Natural killer cell (primary cell): ENCODE results near the gene GPR107. TPM values are rescaled to one million over a fixed set of nuclear protein-coding genes. Genes with fewer than 3 reads are reported as not detected.
"Not testable (repeated sequence)": the region's sequence is repeated elsewhere in the genome, so short reads cannot be mapped to it uniquely, and the experiment has no call there.

Source experiments
- ATAC-seq, 3 donors: fragments of 150-1000 bp in 2 of 3; fragments of 200-7000 bp in 1 of 3; cut with Tn5 transposase; 1 replicate in 1 of 3; 2 replicates in 2 of 3; pipeline ENCODE4 v1.10.0; 2021; ENCODE audit warnings: mild to moderate bottlenecking in 2 of 3, moderate library complexity in 2 of 3
- DNase-seq, 2 donors: peaks; one replicate each; pipeline versions ENCODE4 v3.0.0 to v3.0.0-alpha.2; 2013 to 2021; ENCODE audit warnings: mixed read lengths in 1 of 2
- H3K27ac ChIP-seq: one replicate; pipeline ENCODE4 v1.5.1; 2013; ENCODE audit warnings: mild to moderate bottlenecking, low read length
- H3K27me3 ChIP-seq: one replicate; pipeline ENCODE4 v1.6.1; 2013; ENCODE audit warnings: low read length; ENCODE audit not compliant: control insufficient read depth, insufficient read depth
- H3K36me3 ChIP-seq: one replicate; pipeline ENCODE4 v1.6.1; 2013; ENCODE audit warnings: low read length; ENCODE audit not compliant: control insufficient read depth, insufficient read depth
- H3K4me1 ChIP-seq: one replicate; pipeline ENCODE4 v1.6.1; 2013; ENCODE audit warnings: low read length; ENCODE audit not compliant: control insufficient read depth, insufficient read depth
- H3K4me3 ChIP-seq: one replicate; pipeline ENCODE4 v1.5.1; 2013; ENCODE audit warnings: low read length
- H3K9me3 ChIP-seq: one replicate; pipeline ENCODE4 v1.6.1; 2013; ENCODE audit warnings: low read length; ENCODE audit not compliant: control insufficient read depth, insufficient read depth
- H3K27ac Mint-ChIP-seq, 2 donors: one replicate each; pipeline ENCODE4 v1.8.0; 2022; ENCODE audit warnings: mild to moderate bottlenecking in 2 of 2, mixed read lengths in 2 of 2, moderate library complexity in 1 of 2
- H3K27me3 Mint-ChIP-seq, 2 donors: one replicate each; pipeline ENCODE4 v1.8.0; 2022; ENCODE audit warnings: low read depth in 2 of 2, mixed read lengths in 2 of 2
- H3K36me3 Mint-ChIP-seq: one replicate; pipeline ENCODE4 v1.8.0; 2022; ENCODE audit warnings: mixed read lengths
- H3K4me1 Mint-ChIP-seq, 2 donors: one replicate each; pipeline ENCODE4 v1.8.0; 2022; ENCODE audit warnings: mixed read lengths in 2 of 2
- H3K4me3 Mint-ChIP-seq: one replicate; pipeline ENCODE4 v1.8.0; 2022; ENCODE audit warnings: mild to moderate bottlenecking, moderate library complexity, mixed read lengths
- H3K9me3 Mint-ChIP-seq, 2 donors: one replicate each; pipeline ENCODE4 v1.8.0; 2022; ENCODE audit warnings: mixed read lengths in 2 of 2
- WGBS: methylation state at CpG from one replicate; pipeline ENCODE4 v1.1.7; 2013; ENCODE audit warnings: missing lambda C conversion rate; ENCODE audit not compliant: insufficient coverage; 5-methylcytosine and 5-hydroxymethylcytosine counted together
- intact Hi-C: fragments of 100-400 bp; cut with micrococcal nuclease; formaldehyde crosslinking; loops from one replicate; pipeline ENCODE4 v1.14.2; 2022
- total RNA-seq, 4 donors: library from RNA; stranded (reverse); fragments of 120-200 nt in 1 of 4; gene quantifications; one replicate each; pipeline versions ENCODE4 v1.2.3 to v1.2.4, GENCODE V29; 2013 to 2022
- TF ChIP-seq, protein P1 (sequence below): fragments of 200-600 bp; IDR thresholded peaks from one replicate; pipeline ENCODE4 v1.8.0; 2022; ENCODE audit warnings: antibody characterized with exemption

Gene GPR107
- 10 to 100 TPM; 32.9 to 49.5 (median 41.8) TPM for total RNA-seq
- total RNA-seq (2013): 19.5 TPM

DNA sequence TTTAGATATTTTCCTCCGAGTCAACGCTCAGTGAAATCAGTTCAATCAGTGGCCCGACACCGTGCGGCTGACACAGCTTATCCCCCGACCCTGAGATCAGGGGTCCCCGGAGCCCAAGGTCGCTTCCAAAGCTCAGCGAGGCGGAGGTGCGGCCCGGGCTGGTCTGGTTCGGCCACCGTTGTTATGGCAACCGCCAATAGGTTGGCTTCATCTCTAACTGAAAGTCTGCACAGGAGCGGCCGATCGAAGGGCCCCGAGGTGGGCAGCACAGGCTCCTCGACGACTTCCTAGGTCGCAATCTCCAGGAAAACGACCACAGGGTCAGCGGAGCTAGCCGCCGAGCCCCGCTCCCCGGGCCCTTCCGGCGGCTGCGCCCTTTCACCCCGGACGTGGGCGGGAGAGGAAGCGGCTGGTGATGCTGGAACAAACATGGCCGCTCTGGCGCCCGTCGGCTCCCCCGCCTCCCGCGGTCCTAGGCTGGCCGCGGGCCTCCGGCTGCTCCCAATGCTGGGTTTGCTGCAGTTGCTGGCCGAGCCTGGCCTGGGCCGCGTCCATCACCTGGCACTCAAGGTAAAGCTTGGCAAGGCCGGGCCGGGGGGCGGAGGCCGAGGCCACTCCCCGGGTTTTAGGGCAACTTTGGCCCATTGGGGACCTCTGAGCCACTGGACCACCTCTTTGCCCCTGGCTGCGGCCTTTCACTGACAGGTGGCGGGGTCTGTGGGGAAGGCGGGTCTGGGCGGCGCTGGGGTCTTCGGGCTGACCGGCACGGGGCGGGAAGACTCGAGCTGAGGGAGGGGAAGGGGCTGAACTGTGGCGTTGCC lies at the start of gene GPR107:
GPR107 (plus strand) TSS at position 403 of the 821 bp plus-strand sequence; CDS start at position 430, 27 bp downstream.
- Histone ChIP-seq H3K9me3 (no peaks in the 10 kb centered on the region), H3K4me1 (peaks cover 26% of the 10 kb centered on the region), H3K27me3 (no peaks in the 10 kb centered on the region), H3K36me3 (peaks cover 4% of the 10 kb centered on the region), H3K27ac (peak within 1 kb of the TSS; percentile 91), H3K4me3 (peak within 1 kb of the TSS; percentile 82)
- Mint-ChIP-seq H3K27me3 (no peaks in the 10 kb centered on the region), H3K9me3 (no peaks in the 10 kb centered on the region), H3K36me3 (no peaks in the 10 kb centered on the region), H3K4me3 (peak within 1 kb of the TSS; percentile 91), H3K27ac (peak within 1 kb of the TSS; percentile 88 to 91), H3K4me1 (peaks cover 4 to 15% of the 10 kb centered on the region in 2 donors)
- intact Hi-C loops: no loop called here
- peak; percentile 97 to 98 (median 98) for ATAC-seq
- TF ChIP-seq, protein P1, sequence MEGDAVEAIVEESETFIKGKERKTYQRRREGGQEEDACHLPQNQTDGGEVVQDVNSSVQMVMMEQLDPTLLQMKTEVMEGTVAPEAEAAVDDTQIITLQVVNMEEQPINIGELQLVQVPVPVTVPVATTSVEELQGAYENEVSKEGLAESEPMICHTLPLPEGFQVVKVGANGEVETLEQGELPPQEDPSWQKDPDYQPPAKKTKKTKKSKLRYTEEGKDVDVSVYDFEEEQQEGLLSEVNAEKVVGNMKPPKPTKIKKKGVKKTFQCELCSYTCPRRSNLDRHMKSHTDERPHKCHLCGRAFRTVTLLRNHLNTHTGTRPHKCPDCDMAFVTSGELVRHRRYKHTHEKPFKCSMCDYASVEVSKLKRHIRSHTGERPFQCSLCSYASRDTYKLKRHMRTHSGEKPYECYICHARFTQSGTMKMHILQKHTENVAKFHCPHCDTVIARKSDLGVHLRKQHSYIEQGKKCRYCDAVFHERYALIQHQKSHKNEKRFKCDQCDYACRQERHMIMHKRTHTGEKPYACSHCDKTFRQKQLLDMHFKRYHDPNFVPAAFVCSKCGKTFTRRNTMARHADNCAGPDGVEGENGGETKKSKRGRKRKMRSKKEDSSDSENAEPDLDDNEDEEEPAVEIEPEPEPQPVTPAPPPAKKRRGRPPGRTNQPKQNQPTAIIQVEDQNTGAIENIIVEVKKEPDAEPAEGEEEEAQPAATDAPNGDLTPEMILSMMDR: no peak
- under 1% methylated on average over 64 of the region's 64 CpGs for WGBS
- peak; percentile 78 to 86 for DNase-seq

DNA sequence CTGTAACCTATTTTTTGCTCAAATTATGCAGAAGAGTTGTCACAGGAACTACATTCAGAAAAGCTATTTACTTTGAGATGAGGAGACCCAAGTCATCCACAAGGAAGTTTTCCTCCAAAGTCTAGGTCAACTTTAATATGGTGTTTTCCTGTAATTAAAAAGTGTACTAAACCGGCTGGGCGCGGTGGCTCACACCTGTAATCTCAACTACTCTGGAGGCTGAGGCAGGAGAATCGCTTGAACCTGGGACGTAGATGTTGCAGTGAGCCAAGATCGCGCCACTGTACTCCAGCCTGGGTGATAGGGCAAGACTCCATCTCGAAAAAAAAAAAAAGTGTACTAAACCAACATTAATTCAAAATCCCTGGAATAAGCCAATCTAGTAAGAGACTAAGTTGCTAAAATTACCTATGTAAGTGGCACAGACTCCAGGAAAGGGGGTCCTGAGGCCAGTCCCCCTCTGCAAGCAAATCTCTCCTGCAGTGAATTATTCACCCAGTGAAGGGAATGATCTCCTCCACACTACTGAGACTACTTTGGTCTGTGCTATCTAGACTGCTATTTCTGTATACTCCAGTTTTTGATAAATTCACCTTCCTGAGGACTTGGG lies 49.7 kb upstream of the GPR107 start:
- 51% methylated on average over 5 of the region's 8 CpGs for WGBS
- peak overlapping the region; percentile 41 for H3K27ac ChIP-seq
- H3K36me3 Mint-ChIP-seq: no peaks in the 10 kb centered on the region
- ATAC-seq (no peak), DNase-seq (no peak)
- peaks cover 61% of the 10 kb centered on the region for H3K4me1 ChIP-seq
- no peak overlapping the region for H3K4me3 ChIP-seq
- H3K9me3 Mint-ChIP-seq: no peaks in the 10 kb centered on the region
- no peaks in the 10 kb centered on the region for H3K27me3 Mint-ChIP-seq
- TF ChIP-seq, protein P1: no peak
- H3K4me1 Mint-ChIP-seq: peaks cover 40 to 68% of the 10 kb centered on the region in 2 donors
- intact Hi-C loops: no loop called here
- H3K9me3 ChIP-seq: no peaks in the 10 kb centered on the region
- peak overlapping the region; percentile 69 to 83 for H3K27ac Mint-ChIP-seq
- peak overlapping the region; percentile 10 for H3K4me3 Mint-ChIP-seq
- peaks cover 3% of the 10 kb centered on the region for H3K36me3 ChIP-seq
- no peaks in the 10 kb centered on the region for H3K27me3 ChIP-seq

DNA sequence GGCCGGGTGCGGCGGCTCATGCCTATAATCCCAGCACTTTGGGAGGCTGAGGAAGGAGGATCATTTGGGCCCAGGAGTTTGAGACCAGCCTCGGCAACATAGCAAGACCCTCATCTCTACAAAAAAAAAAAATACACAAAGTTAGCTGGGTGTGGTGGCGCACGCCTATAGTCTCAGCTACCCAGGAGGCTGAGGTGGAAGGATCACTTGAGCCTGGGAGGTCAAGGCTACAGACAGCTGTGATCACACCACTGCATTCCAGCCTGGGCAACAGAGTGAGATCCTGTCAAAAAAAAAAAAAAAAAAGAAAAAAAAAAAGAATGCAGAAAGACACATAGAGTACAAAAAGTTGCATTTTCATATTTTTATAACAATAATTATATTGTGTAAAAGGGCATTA lies 46.8 kb upstream of the GPR107 start:
- H3K36me3 ChIP-seq, H3K4me3 ChIP-seq, H3K36me3 Mint-ChIP-seq, H3K9me3 Mint-ChIP-seq, H3K27me3 Mint-ChIP-seq, H3K27me3 ChIP-seq, H3K9me3 ChIP-seq, DNase-seq: not testable (repeated sequence)
- H3K4me1 ChIP-seq: peaks cover 63% of the 10 kb centered on the region
- 91% methylated on average over 5 of the region's 6 CpGs for WGBS
- H3K27ac Mint-ChIP-seq: peak overlapping the region; percentile 84 to 87
- H3K27ac ChIP-seq: peak overlapping the region; percentile 71
- ATAC-seq: peak in 2 of 3 donors; percentile 8 to 14
- H3K4me1 Mint-ChIP-seq: peaks cover 57 to 70% of the 10 kb centered on the region in 2 donors
- intact Hi-C loops: loop anchor here (2.0 kb wide), 1 partner anchor 34 kb away; no protein-coding TSS in a partner anchor
- H3K4me3 Mint-ChIP-seq: peak overlapping the region; percentile 80

DNA sequence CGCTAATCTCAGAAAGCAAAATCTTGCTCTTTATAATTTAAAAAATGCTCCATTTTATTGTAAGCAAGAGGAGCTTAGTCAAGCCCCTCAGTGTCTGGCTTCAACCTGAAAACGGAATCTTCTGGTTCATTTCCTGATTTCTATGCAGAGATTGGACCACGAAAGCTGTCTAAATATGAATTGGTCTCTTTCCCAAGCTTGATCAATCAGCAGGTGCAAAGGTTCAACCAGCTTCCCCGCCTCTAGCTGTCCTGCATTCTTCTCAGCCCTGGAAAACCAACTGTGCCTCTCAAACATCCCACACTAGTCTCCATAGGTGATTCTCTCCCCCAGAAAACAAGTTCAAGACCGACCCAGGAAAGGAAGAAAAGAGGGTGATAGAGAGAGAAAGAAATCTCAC lies 45.2 kb upstream of the GPR107 start:
- H3K27me3 Mint-ChIP-seq: no peaks in the 10 kb centered on the region
- Histone ChIP-seq H3K27me3 (no peaks in the 10 kb centered on the region), H3K4me3 (no peak overlapping the region), H3K36me3 (no peaks in the 10 kb centered on the region), H3K9me3 (no peaks in the 10 kb centered on the region), H3K27ac (peak overlapping the region; percentile 71), H3K4me1 (peaks cover 54% of the 10 kb centered on the region)
- H3K9me3 Mint-ChIP-seq: no peaks in the 10 kb centered on the region
- peak overlapping the region; percentile 57 for H3K4me3 Mint-ChIP-seq
- peak overlapping the region; percentile 84 to 87 for H3K27ac Mint-ChIP-seq
- H3K4me1 Mint-ChIP-seq: peaks cover 62 to 71% of the 10 kb centered on the region in 2 donors
- 41% methylated on average over 4 of the region's 5 CpGs for WGBS
- intact Hi-C loops: no loop called here
- H3K36me3 Mint-ChIP-seq: no peaks in the 10 kb centered on the region
- no peak for ATAC-seq
- TF ChIP-seq, protein P1: no peak
- no peak for DNase-seq

DNA sequence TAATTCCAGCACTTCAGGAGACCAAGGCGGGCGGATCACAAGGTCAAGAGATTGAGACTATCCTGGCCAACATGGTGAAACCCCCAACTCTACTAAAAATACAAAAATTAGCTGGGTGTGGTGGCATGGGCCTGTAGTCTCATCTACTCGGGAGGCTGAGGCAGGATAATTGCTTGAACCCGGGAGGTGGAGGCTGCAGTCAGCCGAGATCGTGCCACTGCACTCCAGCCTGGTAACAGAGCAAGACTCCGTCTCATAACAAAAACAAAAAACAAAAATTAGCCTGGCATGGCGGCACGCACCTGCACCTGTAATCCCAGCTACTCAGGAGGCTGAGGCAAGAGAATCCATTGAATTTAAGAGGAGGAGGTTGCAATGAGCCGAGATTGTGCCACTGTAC lies 44.2 kb upstream of the GPR107 start:
- peak overlapping the region; percentile 89 for H3K27ac ChIP-seq
- H3K27me3 Mint-ChIP-seq, H3K4me3 Mint-ChIP-seq, intact Hi-C loops, H3K36me3 Mint-ChIP-seq, ATAC-seq, H3K4me3 ChIP-seq, H3K27me3 ChIP-seq, H3K9me3 ChIP-seq, H3K36me3 ChIP-seq, H3K9me3 Mint-ChIP-seq, DNase-seq: not testable (repeated sequence)
- Mint-ChIP-seq H3K4me1 (peaks cover 68% of the 10 kb centered on the region in 2 donors), H3K27ac (peak overlapping the region; percentile 84 to 87)
- H3K4me1 ChIP-seq: peaks cover 46% of the 10 kb centered on the region
- 92% methylated on average over 8 of the region's 10 CpGs for WGBS
